ENCODE measurements around the gene CPD. TPM values are rescaled to one million over a fixed set of nuclear protein-coding genes. Genes with fewer than 3 reads are reported as not detected.

Gene CPD
- polyA plus RNA-seq, 1 donor (not counting 4 experiments of a cell fraction or from before 2014, with no cell fraction given), result 30.5 TPM

DNA sequence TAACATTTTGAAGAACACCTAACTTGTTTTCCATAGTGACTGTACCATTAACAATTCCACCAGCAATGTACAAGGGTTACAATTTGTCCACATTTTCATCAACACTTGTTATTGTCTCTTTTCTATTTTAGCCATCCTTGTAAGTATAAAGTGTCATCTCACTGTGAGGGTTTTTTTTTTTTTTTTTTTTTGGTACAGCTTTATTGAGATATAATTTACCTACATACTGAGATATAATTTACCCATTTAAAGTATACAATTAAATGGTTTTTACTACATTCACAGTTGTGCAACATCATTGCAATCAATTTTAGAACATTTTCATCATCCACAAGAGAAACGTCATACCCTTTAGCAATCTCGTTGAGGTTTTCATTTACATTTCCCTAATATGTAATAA is 27.0 kb upstream of the CPD start:
- Histone ChIP-seq H3K4me1 (ENCODE audit: control insufficient read depth, extremely low read depth, insufficient read depth, low read length) (no peaks in the 10 kb centered on the region), H3K27me3 (ENCODE audit: control insufficient read depth, extremely low read depth, insufficient read depth, low read length) (peaks cover 6% of the 10 kb centered on the region), H2AFZ (ENCODE audit: control insufficient read depth, low read length) (no peak overlapping the region), H3K9me1 (ENCODE audit: control insufficient read depth, extremely low read depth, insufficient read depth, low read length) (no peaks in the 10 kb centered on the region), H4K20me1 (ENCODE audit: control insufficient read depth, extremely low read depth, insufficient read depth, low read length) (no peaks in the 10 kb centered on the region), H3K36me3 (ENCODE audit: control insufficient read depth in 2 of 2, extremely low read depth in 1 of 2, insufficient read depth in 2 of 2, low read length in 2 of 2) (no peaks in the 10 kb centered on the region), H3K9ac (ENCODE audit: control insufficient read depth, extremely low read depth, insufficient read depth, low read length) (no peak overlapping the region), H3K27ac (ENCODE audit: control insufficient read depth, insufficient read depth, low read length) (no peak overlapping the region), H3K4me2 (ENCODE audit: control insufficient read depth, extremely low read depth, insufficient read depth, low read depth, low read length) (no peak overlapping the region), H3K79me2 (ENCODE audit: control insufficient read depth, insufficient read depth, low read length) (no peaks in the 10 kb centered on the region), H3K4me3 (ENCODE audit: control insufficient read depth in 2 of 3, extremely low read depth in 1 of 3, insufficient read depth in 2 of 3, low read depth in 1 of 3, low read length in 3 of 3) (no peak overlapping the region), H3K9me3 (ENCODE audit: control insufficient read depth, low read depth, low read length) (no peaks in the 10 kb centered on the region)
- FAIRE-seq, result no peak
- no peak for TF ChIP-seq EZH2 (IDR thresholded peaks at IDR 0.05; ENCODE audit: low read length)
- TF ChIP-seq, protein P1, sequence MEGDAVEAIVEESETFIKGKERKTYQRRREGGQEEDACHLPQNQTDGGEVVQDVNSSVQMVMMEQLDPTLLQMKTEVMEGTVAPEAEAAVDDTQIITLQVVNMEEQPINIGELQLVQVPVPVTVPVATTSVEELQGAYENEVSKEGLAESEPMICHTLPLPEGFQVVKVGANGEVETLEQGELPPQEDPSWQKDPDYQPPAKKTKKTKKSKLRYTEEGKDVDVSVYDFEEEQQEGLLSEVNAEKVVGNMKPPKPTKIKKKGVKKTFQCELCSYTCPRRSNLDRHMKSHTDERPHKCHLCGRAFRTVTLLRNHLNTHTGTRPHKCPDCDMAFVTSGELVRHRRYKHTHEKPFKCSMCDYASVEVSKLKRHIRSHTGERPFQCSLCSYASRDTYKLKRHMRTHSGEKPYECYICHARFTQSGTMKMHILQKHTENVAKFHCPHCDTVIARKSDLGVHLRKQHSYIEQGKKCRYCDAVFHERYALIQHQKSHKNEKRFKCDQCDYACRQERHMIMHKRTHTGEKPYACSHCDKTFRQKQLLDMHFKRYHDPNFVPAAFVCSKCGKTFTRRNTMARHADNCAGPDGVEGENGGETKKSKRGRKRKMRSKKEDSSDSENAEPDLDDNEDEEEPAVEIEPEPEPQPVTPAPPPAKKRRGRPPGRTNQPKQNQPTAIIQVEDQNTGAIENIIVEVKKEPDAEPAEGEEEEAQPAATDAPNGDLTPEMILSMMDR (optimal IDR thresholded peaks at IDR 0.05 in 1 of 3, IDR thresholded peaks at IDR 0.05 in 1 of 3, conservative IDR thresholded peaks at IDR 0.05 in 1 of 3; ENCODE audit: extremely low read depth in 1 of 3, insufficient read depth in 2 of 3, low read length in 3 of 3), result no peak
- dilution Hi-C loops (cut with MboI; ENCODE audit: extremely low pct_ligation_motif_present, low sequenced_read_pairs), result no loop called here
- DNase-seq (ENCODE audit: low read depth, low spot score), result no peak

DNA sequence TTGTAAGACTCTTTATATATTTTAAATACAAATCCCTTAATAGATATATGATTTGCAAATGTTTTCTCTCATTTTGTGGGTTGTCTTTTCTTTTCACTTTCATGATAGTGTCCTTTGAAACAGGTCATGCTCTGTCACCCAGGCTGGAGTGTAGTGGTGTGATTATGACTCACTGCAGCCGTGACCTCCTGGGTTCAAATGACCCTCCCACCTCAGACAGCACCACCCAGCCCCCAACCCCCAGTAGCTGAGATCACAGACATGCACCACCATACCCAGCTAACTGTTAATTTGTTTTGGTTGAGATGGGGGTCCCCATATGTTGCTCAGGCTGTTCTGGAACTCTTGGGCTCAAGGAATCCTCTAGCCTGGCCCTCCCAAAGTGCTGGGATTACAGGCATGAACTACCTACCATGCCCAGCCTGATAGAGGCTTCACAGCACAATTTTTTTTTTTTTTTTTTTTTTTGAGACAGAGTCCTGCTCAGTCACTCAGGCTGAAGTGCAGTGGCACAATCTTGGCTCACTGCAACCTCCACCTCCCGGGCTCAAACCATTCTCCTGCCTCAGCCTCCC is 26.4 kb upstream of the CPD start:
- peaks cover 6% of the 10 kb centered on the region for H3K27me3 ChIP-seq (ENCODE audit: control insufficient read depth, extremely low read depth, insufficient read depth, low read length)
- no peaks in the 10 kb centered on the region for H3K79me2 ChIP-seq (ENCODE audit: control insufficient read depth, insufficient read depth, low read length)
- no peaks in the 10 kb centered on the region for H4K20me1 ChIP-seq (ENCODE audit: control insufficient read depth, extremely low read depth, insufficient read depth, low read length)
- no peaks in the 10 kb centered on the region for H3K9me1 ChIP-seq (ENCODE audit: control insufficient read depth, extremely low read depth, insufficient read depth, low read length)
- no peak overlapping the region for H2AFZ ChIP-seq (ENCODE audit: control insufficient read depth, low read length)
- no peak overlapping the region for H3K4me3 ChIP-seq (ENCODE audit: control insufficient read depth in 2 of 3, extremely low read depth in 1 of 3, insufficient read depth in 2 of 3, low read depth in 1 of 3, low read length in 3 of 3)
- H3K27ac ChIP-seq (ENCODE audit: control insufficient read depth, insufficient read depth, low read length), result no peak overlapping the region
- no peaks in the 10 kb centered on the region for H3K36me3 ChIP-seq (ENCODE audit: control insufficient read depth in 2 of 2, extremely low read depth in 1 of 2, insufficient read depth in 2 of 2, low read length in 2 of 2)
- no peak overlapping the region for H3K4me2 ChIP-seq (ENCODE audit: control insufficient read depth, extremely low read depth, insufficient read depth, low read depth, low read length)
- H3K9ac ChIP-seq (ENCODE audit: control insufficient read depth, extremely low read depth, insufficient read depth, low read length), result no peak overlapping the region
- H3K9me3 ChIP-seq (ENCODE audit: control insufficient read depth, low read depth, low read length), result no peaks in the 10 kb centered on the region
- TF ChIP-seq, protein P1 (optimal IDR thresholded peaks at IDR 0.05 in 1 of 3, IDR thresholded peaks at IDR 0.05 in 1 of 3, conservative IDR thresholded peaks at IDR 0.05 in 1 of 3; ENCODE audit: extremely low read depth in 1 of 3, insufficient read depth in 2 of 3, low read length in 3 of 3), result no peak
- no peak for TF ChIP-seq EZH2 (IDR thresholded peaks at IDR 0.05; ENCODE audit: low read length)
- FAIRE-seq (no peak), DNase-seq (ENCODE audit: low read depth, low spot score) (no peak)
- dilution Hi-C loops (cut with MboI; ENCODE audit: extremely low pct_ligation_motif_present, low sequenced_read_pairs), result no loop called here
- H3K4me1 ChIP-seq (ENCODE audit: control insufficient read depth, extremely low read depth, insufficient read depth, low read length), result no peaks in the 10 kb centered on the region

All from keratinocyte (primary cell).